Measurements from ENCODE around the gene FBXO4.
A peak's percentile ranks its signal among the peaks of the same experiment; 100 is the strongest.
"Not testable (repeated sequence)": the region's sequence is repeated elsewhere in the genome, so short reads cannot be mapped to it uniquely, and the experiment has no call there.

FBXO4 gene

GRCh38 chr5:41925555-41925951 is 472 bp downstream of the FBXO4 start:
- DNase-seq: peak; percentile 27

- no peak for DNase-seq
These were observed 2.5 kb downstream of the FBXO4 start for GRCh38 chr5:41927604-41928003.

GRCh38 chr5:41929035-41929434 is 4.0 kb downstream of the FBXO4 start:
- no peak for DNase-seq

- DNase-seq: no peak
These were observed 7.7 kb downstream of the FBXO4 start for GRCh38 chr5:41932770-41933169.

GRCh38 chr5:41935544-41935943 is 10.5 kb downstream of the FBXO4 start:
- DNase-seq: no peak

- no peak for DNase-seq
These were observed 15.6 kb downstream of the FBXO4 start for GRCh38 chr5:41940641-41941040.

- not testable (repeated sequence) for DNase-seq
These were observed 20.4 kb downstream of the FBXO4 start for GRCh38 chr5:41945332-41945955.

GRCh38 chr5:41951224-41951623 is 26.1 kb downstream of the FBXO4 start:
- DNase-seq: no peak

- DNase-seq: no peak
These were observed 29.2 kb downstream of the FBXO4 start for GRCh38 chr5:41954286-41954685.

GRCh38 chr5:41955432-41956024 is 30.4 kb downstream of the FBXO4 start:
- no peak for DNase-seq

- DNase-seq: no peak
These were observed 31.9 kb downstream of the FBXO4 start for GRCh38 chr5:41956943-41957342.

GRCh38 chr5:41960481-41960880 is 35.4 kb downstream of the FBXO4 start:
- no peak for DNase-seq

- DNase-seq: no peak
These were observed 36.7 kb downstream of the FBXO4 start for GRCh38 chr5:41961736-41962135.

GRCh38 chr5:41962491-41962890 is 37.4 kb downstream of the FBXO4 start:
- DNase-seq: no peak

GRCh38 chr5:41966401-41967105 is 41.5 kb downstream of the FBXO4 start:
- no peak for DNase-seq

GRCh38 chr5:41967401-41967800 is 42.3 kb downstream of the FBXO4 start:
- DNase-seq: no peak

GRCh38 chr5:41968153-41968723 is 43.2 kb downstream of the FBXO4 start:
- DNase-seq: no peak

GRCh38 chr5:41973087-41973486 is 48.0 kb downstream of the FBXO4 start:
- DNase-seq: no peak

- no peak for DNase-seq
These were observed 48.8 kb downstream of the FBXO4 start for GRCh38 chr5:41973887-41974286.

- no peak for DNase-seq
These were observed 53.6 kb downstream of the FBXO4 start for GRCh38 chr5:41978676-41979075.

GRCh38 chr5:41980396-41980795 is 55.3 kb downstream of the FBXO4 start:
- no peak for DNase-seq

GRCh38 chr5:41980870-41981269 is 55.8 kb downstream of the FBXO4 start:
- DNase-seq: no peak

GRCh38 chr5:41982858-41983257 is 57.8 kb downstream of the FBXO4 start:
- DNase-seq: not testable (repeated sequence)

- DNase-seq: no peak
These were observed 58.2 kb downstream of the FBXO4 start for GRCh38 chr5:41983284-41983683.
